ENCODE measurements around the gene LRRC37A.
"Not testable (repeated sequence)": the region's sequence is repeated elsewhere in the genome, so short reads cannot be mapped to it uniquely, and the experiment has no call there.

Gene LRRC37A

DNA sequence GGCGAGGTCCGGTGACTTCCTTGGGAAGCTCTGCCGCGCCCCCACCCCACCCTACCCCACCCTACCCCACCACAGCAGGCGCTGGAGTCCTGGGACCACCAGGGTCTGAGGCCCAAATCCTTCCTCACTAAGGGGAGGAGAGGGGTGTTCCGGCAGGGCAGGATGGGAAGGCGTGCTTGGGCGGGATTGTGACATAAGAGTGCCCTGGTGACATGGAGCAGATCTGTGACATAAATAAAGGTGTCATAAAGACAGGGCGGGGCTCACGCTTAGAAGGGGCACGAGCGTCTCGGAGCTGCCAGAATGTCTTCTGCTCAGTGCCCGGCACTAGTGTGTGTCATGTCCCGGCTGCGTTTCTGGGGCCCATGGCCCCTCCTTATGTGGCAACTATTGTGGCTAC, at the start of gene LRRC37A:
LRRC37A (plus strand) TSS at position 301 of the 400 bp plus-strand sequence; CDS start at position 304, 3 bp downstream.
- DNase-seq: not testable (repeated sequence)

DNA sequence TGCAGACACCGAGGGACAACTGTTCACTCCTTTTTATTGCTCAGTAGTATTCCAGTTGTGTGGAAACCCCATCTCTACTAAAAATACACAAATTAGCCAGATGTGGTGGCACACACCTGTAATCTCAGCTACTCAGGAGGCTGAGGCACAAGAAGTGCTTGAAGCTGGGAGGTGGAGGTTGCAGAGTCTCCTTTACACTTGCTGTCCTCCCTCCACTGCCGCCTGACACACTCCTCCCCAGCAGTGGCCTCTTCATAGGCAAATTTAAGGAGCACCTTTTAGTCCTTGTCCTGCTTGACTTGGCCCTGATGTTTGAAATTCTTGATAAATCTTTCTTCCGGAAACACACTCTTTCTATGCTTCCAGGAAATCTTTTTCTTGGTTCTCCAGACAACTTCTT, 45.8 kb upstream of the LRRC37A start:
- DNase-seq: not testable (repeated sequence)

DNA sequence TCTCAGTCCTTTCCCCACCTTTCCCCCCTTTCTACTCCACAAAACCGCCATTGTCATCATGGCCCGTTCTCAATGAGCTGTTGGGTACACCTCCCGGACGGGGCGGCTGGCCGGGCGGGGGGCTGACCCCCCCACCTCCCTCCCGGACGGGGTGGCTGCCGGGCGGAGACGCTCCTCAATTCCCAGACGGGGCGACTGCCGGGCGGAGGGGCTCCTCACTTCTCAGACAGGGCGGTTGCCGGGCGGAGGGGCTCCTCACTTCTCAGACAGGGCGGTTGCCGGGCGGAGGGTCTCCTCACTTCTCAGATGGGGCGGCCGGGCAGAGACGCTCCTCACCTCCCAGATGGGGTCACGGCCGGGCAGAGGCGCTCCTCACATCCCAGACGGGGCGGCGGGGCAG, 42.1 kb upstream of the LRRC37A start:
- DNase-seq: not testable (repeated sequence)

DNA sequence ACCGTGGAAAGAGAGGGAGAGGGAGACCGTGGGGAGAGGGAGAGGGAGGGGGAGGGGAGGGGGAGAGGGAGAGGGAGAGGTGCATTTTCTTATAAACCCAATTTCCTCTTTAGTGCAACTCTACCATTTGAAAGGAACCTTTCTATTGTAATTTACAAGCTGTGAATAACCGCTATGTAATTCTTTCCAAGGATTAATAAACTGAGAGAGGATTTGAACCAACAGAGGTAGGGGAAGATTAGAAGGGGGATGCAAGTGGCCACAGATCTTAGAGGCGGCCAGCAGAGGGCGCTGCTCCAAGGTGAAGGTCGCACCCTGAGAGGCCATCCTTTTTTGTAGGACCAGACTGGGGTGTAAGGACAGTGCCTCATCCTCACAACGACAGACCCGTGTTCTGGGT, 41.2 kb upstream of the LRRC37A start:
- DNase-seq: peak; percentile 82

DNA sequence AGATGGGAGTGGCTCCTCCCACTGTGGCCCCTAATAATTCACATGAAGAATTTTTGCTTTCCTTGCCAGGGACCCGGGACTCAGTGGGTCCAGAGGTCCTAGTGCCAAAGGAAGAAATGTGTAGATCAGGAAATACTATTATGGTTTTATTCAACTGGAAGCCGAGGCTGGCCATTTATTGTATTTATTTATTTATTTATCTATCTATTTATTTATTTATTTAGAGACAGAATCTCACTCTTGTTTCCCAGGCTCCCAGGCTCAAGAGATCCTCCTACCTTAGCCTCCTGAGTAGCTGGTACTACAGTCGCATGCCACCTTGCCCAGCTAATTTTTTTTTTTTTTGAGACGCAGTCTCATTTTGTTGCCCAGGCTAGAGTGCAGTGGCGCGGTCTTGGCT, 40.7 kb upstream of the LRRC37A start:
- not testable (repeated sequence) for DNase-seq

DNA sequence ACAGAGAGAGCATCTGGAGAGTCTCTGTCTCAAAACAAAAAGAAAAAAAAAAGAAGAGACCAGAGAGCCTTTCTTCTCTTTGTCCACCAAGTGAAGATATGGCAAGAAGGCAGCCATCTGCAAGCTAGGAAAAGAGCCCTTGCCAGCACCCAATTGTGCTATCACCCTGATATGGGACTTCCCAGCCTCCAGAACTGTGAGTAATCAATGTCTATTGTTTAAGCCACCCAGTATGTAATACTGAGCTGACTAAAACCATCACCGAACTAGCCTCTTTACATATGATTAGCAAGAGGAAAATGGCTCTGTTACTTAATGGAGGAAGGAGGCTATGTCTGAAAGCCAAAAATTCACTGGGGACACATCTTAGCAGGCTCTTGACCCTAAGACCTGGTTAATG, 38.6 kb upstream of the LRRC37A start:
- not testable (repeated sequence) for DNase-seq

DNA sequence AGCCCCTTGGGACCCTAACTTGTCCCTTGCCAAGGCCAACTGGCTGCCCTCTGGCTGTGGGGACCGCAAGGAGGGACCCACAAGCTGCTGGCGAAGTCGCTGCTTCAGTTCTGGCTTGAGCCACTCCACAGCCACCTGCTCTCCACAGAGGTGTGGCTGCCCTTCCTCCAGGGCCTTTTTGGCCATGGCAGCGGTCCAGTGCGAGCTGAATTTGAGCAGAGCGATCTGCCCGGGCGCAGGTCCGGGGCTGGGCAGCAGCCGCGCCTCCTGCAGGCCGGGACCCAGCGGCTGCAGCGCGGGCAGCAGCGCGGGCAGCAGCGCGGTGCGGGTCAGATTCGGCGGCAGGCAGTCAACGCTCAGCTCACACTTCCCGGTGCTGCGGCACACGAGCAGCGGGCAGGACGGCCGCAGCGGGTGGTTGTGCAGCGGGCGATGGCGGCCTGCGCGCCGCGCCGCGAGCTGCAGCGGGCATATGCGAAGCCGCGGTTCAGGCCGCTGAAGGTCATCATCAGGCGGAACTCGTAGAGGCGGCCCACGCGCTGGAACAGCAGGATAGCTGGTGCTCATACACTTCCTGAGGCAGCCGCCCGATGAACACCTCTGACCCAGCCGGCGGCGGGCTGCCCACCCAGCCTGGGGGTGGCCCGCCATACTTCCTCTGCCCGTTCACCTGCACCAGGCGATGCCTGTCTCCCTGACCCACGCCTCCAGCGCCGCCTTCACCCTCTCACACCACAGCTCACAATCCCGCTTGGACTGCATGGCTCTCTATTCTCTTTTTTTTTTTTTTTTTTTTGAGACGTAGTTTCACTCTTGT, 34.9 kb upstream of the LRRC37A start:
- DNase-seq: not testable (repeated sequence)

DNA sequence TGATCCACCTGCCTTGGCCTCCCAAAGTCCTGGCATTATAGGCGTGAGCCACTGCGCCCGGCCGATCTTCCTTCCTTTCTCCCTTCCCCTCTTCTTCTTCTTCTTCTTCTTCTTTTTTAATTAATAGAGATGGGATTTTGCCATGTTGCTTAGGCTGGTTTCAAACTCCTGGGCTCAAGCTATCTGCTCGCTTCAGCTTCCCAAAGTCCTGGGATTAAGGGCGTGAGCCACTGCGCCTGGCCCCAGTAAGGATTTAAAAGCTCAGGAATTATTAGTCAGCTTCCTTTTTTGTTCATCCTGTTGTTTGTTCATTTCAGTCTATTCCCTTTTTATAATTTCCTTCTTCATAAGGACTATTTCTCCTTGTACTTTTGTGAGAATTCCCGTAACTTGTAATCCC, 32.7 kb upstream of the LRRC37A start:
- no peak for DNase-seq

DNA sequence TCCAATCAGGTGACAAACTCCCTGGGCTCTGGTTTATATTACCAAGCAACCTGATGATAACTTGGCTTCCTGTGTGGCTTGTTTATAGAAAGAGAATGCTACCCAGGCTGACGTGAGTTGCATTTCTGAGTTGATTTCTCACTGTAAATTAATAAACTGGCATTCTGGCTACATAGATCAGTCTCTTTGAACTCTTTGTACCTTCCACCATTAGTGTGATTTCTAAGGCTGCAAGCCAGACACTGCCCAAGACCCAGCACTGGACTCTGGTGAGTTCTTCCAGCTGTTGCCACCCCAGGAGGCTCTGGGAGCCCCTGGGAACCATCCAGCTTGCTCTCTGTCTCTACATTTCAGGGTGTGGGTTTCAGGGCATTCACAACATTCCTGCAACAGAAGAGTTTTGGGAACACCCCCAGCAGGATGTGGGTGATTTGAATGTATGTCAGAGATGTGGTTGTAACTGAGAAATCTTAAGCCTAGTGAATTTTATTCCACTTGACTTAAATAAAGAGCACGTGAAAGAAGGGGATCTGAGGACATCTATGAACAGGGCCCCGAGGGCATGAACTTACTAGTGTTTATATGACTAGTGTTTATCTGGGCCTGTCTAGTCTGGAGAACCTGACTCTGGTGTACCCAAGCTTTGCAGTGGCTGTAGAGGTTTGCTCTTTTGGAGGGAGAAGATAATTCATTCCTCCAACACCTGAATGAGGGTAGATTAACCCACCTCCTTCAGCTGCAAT, 30.3 kb upstream of the LRRC37A start:
- DNase-seq: no peak

DNA sequence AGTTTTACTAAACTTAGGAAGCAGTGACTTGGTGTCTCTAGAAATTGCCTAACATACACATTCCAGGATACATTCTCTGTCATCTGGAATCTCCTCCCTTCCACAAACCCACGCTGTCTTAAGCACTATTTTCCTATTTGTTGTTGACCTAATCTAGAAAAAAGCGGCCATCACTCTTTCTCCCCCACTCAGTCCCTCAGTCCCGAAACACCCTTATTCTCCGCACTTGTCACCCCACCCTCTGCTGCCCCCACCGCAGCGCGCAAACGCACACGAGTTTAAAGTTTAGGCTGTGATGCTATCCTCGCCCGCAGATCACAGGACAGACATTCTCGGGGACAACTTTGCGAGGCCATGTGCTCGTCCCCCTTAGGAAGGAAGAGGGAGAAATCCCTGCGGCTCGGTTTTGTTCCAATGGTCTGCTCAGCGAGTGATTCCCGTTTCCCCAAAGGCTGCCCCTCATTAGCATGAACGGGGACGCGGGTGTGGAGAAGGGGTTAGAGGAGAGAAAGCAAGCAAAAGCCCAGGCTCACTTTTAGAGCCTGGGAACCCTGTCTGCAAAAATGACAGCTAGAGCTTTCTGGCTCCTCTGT, 28.8 kb upstream of the LRRC37A start:
- DNase-seq: not testable (repeated sequence)

DNA sequence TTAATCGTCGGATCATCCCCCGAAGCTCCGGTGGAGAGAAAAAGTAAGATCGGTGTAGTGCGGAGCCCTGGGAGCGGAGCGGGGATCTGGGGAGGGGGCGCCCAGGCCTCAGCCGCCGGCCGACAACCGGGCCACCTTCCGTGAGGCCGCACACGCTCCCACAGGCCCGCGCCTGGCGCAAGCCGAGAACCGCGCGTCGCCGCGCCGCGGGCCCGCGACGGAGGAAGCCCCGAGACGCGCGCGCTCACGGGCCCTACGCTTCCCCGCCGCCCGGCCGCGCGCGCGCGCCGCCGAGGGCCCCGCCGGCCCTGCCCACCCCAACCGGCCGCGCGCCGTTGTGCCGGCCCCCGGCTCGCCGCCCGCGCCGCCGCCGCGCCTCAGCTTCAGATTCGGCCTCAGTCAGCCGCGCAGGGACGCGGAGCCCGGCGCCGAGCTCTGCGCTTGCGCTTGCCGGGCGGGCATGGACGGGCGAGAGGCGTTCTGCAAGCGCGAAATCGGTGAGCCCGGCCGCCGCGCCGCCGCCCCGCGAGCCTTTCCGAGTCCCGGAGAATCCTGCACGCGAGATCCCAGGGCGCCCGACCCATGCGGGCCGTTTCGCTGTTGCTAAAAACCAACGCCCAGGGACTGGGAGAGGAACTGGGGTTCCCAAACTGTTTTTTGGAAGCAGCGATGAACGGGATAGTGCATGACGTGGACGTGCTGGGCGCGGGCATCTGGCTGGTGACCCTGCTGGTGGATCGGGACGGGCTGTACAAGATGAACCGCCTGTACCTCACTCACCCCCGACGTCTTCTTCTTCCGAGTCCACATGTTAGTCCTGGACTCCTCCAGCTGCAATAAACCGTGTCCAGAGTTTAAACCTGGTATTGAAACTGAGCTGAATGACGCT, 28.0 kb upstream of the LRRC37A start:
- peak; percentile 81 for DNase-seq

DNA sequence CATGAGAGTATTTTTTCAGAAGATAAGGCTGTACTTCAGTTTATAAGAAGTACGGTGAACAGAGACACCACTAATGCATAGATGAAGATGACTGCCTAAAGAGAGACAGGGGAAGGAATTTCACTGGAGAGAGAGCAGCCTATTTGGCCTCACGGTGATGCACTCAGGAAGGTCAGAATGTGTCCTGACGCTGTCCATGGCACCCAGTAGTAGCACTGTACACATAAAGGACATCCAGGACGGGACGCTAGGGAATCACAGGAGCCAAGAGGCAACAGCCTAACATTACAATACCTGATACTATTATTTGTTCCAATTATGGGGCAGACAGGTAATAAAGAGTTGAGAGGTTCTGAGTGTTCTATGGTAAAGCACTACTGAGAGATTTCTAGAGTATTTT, 24.9 kb upstream of the LRRC37A start:
- no peak for DNase-seq

DNA sequence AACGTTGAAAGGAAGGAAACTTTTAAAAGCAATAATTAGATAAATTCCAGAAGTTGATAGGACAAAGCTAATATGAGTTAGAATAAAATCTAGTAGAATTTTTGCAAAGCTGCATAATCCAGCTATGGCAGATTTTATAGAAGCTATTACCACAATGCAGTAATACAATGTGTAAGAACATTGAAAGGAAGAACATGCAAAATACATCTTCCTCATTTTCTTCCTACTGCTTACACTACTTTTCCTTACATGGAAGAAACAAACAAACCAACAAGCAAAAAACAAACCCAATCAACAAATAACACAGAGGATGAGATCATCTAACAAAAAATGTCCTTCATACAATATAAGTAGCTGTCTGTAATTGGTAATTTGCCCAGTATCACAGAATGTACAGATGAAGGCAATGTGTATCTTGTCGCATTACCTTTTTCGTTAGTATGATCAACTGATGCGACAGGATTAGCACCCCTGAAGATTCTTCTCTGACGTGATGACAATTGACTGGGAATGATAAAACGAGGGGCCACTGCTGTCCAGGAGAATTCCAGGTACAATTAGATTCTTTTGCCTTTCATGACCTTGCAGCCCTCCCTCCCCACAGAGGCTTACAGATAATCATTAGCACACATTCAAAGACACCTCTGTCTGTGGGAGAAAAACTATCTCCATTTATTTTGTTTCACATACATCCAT, 21.2 kb upstream of the LRRC37A start:
- DNase-seq: no peak

DNA sequence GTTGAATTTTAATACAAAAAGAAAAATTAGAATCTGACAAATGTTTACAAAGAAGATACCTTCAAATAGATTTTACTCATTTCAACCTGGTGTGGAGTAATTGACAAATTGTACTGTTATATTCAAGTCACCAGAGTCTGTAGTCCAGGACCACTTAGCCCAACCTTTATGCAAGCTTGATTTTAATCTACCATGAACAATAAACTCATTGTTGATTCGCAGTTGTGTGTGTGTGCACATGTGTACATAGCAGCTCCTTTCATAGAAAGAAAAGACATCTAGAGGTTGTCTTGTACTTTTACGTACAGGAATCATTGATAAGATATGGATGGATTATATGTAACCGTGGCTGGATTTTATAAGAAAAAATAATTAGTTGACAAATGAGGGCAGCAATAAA, 20.7 kb upstream of the LRRC37A start:
- DNase-seq: no peak

DNA sequence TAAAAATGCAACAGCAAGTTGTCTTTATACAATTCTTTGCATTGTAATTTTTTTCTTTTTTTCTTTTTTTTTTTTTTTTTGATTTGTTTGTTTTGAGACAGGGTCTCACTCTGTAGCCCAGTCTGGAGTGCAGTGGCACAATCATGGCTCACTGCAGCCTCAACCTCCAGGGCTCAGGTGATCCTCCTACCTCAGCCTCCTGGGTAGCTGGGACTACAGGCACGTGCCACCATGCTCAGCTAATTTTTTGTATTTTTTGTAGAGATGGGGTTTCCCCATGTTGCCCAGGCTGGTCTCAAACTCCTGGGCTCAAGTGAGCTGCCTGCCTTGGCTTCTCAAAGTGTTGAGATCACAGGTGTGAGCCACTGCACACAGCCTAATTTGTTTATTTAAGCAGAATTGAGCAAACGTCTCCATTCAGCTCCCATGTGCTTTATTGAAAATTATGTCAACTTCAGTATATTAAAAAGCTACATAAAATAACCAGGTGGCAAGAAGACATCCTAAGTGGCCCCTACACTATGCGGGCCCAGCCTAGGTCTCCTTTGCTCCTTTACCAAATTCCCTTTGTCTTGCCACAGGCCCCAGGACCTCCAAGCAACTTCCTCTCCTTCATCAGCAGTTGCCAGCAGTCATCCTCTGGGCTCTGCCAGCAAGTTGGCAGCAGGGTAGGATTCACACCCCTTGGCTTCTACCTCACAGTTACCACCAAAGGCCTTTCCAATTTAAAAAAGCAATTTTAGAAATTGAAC, 18.0 kb upstream of the LRRC37A start:
- not testable (repeated sequence) for DNase-seq

DNA sequence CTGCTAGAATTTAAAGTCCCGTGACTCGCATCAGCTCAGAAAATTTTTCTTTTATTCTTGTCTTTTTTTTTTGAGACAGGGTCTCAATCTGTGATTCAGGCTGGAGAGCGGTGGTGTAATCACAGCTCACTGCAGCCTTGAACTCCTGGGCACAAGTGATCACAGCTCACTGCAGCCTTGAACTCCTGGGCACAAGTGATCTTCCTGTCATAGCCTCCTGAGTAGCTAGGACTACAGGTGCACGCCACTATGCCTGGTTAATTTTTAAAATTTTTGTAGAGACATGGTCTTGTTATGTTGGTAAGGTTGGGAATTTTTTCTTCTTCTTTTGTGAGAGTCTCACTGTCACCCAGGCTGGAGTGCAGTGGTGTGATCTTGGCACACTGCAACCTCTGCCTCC, 13.6 kb upstream of the LRRC37A start:
- DNase-seq: not testable (repeated sequence)

DNA sequence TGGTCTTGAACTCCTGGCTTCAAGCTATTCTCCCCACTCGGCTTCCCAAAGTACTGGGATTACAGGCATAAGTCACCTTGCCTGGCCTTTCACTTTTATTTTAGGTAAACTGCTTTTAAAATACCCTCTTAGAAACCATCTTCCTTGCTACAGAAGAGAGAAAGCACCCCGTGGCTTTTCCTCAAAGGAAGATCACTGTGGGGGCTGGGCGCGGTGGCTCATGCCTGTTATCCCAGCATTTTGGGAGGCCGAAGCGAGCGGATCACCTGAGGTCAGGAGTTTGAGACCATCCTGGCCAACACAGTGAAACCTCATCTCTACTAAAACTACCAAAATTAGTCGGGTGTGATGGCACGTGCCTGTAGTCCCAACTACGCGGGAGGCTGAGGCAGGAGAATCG, 12.3 kb upstream of the LRRC37A start:
- not testable (repeated sequence) for DNase-seq

DNA sequence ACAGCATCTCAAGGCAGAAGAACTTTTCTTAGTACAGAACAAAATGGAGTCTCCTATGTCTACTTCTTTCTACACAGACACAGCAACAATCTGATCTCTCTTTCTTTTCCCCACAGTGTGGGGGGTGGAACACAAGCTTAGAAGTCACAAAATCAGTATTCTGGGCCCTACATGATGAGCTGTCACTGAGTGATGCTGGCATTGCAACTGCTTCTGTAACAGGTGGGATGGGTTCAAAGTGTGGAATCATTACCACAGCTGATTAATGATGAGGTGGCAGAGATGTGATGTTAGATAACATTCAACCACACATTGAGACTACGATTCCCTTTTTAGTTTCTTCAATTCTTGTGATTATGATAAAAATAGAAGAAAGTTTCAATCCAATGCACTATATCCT, 10.5 kb upstream of the LRRC37A start:
- not testable (repeated sequence) for DNase-seq

DNA sequence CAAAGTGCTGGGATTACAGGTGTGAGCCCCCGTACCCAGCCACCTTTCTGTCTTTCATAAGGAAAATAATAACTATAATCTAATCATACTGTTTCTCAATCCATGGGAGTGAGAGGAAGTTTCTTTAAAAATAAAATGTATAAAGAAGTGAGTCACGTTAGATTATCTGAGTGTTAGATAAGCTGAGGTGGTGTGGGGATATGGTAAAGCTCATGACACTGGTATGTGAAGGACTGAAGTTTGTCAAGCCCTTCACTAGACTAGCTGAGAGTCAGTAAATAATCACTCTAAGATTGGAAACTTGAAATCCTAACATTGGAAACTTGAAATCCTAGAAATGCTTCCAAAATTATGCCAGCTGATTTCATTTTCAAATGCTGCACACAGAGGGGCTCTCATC, 9.4 kb upstream of the LRRC37A start:
- not testable (repeated sequence) for DNase-seq

DNA sequence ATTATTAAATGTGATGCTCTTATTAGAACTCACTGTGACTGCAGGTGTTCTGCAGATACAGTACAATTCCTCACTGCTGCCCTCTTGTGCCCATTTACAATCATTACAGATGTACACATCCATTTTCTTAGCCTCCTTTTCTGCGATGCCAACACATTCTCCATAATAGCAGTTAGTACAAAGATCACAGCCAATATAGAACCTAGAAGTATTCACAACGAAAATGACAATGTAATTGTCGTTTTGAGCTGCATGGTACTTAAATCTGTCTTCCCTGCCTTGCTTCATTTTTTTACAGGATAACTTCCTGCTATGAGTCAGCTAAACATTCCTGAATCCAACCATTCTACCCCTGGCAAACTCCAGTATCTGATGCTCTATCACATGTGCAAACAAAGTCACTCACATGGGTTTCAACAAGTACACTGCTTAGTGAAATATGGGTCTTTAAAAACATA, 8.1 kb upstream of the LRRC37A start:
- peak; percentile 54 for DNase-seq

DNA sequence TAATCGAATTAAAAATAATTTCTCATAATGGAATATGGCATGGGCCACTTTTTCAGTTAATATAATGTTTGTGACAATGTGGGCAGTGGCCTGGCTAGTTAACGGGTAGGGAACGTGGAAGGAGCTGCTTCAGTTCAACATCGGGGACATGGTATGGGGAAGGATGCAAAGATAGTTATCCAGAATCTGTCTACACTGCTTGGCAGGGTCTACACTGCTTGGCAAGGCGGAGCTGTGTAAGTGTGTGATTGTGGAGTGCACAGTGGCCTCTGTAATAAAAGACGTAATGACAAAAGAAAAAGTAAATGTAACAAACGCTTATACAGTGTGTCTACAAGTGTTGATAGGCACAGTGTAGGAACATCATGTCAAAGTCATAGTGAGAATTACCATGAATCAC, 7.3 kb upstream of the LRRC37A start:
- not testable (repeated sequence) for DNase-seq

All from activated CD4-positive, alpha-beta T cell treated with anti-CD3 and anti-CD28 coated beads, Interleukin-2, amount 50 U/mL, for 1 hour (primary cell).